ENCODE results near the gene NPPC.

GRCh38 chr2:231924889-231925275 is 1.3 kb downstream of the NPPC start:
- TF ChIP-seq CTCF (IDR thresholded peaks at IDR 0.05; ENCODE audit: insufficient read depth, low read length, poor library complexity, severe bottlenecking), result no peak
- TF ChIP-seq EZH2phosphoT487 (conservative IDR thresholded peaks at IDR 0.05; ENCODE audit: low read length), result no peak
